Activated effector memory CD4-positive, alpha-beta T cell treated with Interleukin-2 at 50 U/mL for 16 hours (primary cell): Measurements from ENCODE around the gene WDFY3.
"Not testable (repeated sequence)": the region's sequence is repeated elsewhere in the genome, so short reads cannot be mapped to it uniquely, and the experiment has no call there.

Source experiments
- DNase-seq: peaks from one replicate; pipeline ENCODE4 v3.0.0-alpha.2; 2020

The WDFY3 gene

DNA sequence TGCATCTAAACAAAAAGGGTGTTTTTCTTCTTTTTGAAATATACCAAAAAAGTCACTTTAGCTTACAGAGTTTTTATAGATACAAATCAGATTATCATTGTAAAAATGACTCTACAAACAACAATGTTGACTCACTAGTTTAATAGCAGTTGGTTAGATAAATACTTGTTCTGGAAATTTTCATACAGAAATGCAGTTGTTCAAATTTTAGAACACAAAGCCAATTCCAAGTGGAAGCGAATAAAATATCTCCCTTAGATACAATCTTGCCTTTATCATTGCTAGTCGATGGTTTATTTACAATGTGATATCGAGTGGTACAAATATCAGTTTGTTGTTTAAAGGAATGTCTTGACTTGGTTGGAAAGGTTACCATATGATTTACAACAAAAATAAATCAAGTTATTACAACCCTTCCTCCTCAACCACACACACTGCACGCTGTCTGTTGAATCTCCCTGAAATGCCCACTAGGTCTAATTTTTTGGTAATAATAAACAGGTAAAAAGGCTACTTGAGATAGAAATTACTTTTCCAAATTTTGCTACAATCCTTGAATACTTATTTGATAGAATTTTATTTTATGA is 268.8 kb downstream of the WDFY3 start:
- no peak for DNase-seq

DNA sequence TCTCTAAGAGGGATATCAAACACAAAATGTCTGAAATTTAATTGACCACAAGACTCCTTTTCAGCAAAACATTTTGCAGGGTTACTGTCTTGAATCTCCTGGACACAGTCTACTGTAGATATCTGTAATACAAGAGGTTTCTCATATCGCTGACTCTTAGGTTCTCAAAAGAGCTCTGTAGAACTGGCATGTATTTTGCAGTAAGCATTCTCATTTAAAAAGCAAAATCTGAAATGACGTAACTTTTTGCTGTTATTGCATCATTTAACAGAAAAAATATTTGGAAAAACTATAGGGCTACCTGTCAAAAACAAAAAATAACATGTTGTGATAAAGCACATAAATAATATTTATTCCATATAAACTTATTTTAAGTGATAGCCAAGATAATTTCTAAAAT is 269.3 kb downstream of the WDFY3 start:
- no peak for DNase-seq

DNA sequence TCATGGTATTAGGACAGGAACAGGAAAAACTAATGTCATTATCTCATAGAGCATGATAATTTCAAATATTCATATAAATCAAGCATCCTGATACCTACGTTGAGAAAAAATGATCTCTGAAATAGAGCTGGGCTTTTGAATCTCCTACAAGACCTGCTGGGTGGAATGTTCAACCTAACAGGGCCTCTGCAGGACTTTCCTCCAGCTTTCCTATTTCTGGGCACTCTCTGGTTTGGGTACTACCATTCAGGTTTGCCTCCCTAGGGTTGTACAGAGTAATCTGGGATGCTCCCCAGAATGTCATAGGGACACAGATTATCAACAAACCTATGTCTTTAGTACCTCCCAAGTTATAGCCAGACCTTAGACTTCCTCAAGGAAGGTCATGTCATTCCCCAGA is 274.7 kb downstream of the WDFY3 start:
- no peak for DNase-seq

DNA sequence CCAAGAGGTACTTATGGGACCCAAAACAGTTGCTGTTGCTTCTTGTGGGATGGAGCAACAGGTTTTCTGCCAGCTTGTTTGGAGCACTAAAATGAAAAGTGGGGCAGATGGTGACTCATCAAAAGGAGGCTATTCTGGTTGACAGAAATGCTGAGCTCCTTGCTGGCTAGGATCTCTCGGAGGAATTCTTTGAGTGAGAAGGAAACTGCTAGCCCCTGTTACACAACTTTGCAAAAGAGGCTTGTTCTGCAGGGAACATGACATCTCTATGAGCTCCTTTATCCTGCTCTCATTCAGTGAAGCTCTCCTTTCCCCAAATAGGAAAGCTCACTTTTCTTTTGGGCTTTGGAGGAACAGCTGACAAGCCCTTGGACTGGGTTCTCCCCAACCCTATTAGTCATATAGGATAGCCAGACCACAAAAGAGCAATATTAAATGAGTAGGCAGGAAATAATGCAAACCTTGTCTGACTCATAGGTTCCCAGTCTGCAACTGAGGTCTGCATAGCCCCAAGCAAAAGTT is 275.3 kb downstream of the WDFY3 start:
- no peak for DNase-seq

DNA sequence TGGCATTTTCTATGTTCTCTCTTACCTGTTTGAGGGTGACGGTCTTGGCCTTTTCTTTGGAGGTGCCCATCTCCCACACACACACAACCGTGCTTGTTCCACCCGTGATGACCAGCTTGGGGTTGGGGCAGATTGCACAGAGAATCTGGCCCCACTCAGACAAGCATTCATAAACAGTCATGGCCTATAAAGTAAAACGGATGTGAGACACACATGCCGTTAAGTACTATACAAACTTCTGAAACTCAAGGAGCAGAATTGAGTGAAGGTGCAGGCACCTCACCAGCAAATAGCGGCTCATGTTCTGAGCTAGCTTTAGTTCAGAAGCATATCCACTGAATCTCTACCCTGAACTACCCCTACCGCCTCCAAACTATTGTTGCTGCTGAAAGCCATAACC is 276.0 kb downstream of the WDFY3 start:
- no peak for DNase-seq

DNA sequence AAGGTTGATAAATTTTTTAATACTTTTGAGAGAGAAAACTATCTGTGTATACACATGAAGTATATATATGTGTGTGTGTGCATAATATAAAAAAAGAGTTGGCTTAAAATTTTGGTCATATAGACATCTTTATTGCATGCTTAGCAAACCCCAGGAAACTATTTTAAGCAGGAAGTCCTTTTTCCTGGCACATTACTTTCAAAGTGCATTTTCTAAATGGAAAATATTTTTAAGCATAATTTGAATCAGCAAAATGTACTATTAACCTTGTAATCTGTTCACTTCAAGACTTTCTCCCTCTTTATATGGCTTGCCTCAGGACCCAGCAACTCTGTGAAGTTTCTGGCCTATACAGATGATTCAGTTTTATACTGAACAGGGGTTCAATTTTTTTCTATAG is 277.3 kb downstream of the WDFY3 start:
- DNase-seq, result no peak

DNA sequence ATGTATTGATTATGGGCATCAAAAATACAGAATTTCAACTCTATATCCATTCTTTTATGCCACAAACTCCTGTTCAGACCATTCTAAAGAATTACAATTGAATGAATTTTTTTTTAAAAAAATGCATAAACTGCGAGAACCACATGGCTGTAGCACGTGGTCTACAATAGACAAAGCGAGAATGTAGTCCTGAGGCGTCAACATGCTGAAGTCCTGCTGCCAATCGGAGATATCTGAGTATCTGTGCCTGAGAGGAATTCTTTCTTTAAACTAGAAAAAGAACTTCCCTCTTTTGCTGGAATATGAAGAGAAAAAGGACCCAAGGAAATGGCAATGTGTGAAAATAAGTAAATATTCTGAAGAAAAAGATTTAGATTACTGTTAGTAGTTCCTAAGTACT is 277.9 kb downstream of the WDFY3 start:
- DNase-seq, result no peak

DNA sequence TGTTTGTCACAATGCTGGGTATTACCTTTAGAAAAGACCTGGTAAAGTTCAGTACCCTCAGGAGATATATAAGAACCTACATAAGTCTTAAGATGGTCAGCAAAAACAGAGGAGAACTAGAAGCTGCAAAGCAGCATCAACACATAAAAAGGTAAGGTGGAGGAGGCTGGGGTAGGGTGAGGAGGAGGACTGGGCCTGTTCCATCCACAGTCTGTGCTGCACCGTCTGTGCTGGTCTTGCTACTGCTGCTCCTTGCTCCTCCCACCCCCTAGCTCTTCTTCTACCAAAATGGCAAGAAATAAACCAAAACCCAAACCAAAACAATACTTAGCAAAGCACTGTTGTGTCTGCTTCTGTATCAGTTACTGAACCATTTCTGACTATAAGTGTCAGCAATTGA is 281.4 kb downstream of the WDFY3 start:
- no peak for DNase-seq

DNA sequence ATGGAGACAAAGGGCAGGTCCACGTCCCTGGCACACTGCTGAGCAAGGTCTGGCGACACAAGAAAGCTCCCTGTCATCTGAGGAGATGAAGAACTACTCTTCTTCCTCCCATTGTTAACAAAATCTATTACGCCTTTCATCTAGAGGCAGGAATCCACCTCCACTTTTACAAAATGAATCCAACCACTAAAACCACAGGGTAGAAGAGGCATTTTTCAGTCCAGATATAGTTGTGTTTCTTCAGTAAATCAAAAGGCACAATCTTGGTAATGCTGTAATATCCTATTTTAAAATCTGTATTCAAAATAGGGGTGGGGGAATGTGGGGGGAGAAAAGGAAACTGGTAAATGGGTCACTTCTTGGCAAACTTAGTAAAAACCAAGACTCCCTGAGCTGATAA is 282.1 kb downstream of the WDFY3 start:
- DNase-seq, result no peak

DNA sequence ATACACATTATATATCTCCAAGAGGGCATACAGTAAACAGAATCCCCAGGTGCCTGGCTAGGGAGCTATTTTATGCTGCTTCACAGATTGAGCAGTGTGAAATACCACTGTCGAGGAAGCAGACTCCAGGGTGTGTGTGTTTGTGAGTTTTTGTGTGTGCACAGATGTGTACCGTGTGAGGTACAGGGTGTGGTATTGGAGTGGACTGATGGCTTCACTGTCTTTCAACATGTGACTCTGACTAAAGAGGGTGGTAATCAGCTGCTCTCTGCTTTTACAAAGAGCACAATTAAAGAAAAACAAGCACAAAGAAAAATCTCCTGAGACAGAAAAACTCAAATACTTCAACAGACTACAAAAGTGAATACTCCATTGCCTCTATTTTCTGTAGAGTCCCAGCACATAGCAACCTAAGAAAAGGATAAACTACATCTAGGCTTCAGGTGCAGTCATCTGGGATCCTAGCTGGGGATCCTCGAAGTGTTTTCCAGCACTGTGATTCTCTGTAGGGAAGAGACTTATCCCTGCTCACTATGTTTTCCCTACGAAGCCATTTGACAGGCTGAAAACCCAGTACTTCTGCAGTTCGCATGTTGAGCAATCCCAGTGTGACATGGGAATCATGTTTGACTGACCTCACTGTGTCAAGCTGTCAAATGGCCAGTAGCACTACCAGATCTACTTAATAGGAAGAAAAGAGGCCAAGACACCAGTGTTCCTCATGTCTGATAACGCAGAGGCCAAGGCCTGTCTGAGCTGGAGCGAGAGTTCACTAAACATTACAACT is 283.2 kb downstream of the WDFY3 start:
- DNase-seq, result no peak

DNA sequence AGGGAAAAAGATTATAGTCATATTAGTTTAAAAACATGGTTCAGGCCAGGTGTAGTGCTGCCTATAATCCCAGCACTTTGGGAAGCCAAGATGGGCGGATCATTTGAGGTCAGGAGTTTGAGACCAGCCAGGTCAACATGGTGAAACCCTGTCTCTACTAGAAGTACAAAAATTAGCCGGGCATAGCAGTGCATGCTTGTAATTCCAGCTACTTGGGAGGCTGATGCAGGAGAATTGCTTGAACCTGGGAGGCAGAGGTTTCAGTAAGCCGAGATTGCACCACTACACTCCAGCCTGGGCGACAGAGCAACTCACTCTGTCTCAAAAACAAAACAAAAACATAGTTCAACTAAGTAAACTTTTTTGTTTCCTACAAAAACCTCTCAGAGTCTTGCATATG is 283.8 kb downstream of the WDFY3 start:
- DNase-seq, result not testable (repeated sequence)

DNA sequence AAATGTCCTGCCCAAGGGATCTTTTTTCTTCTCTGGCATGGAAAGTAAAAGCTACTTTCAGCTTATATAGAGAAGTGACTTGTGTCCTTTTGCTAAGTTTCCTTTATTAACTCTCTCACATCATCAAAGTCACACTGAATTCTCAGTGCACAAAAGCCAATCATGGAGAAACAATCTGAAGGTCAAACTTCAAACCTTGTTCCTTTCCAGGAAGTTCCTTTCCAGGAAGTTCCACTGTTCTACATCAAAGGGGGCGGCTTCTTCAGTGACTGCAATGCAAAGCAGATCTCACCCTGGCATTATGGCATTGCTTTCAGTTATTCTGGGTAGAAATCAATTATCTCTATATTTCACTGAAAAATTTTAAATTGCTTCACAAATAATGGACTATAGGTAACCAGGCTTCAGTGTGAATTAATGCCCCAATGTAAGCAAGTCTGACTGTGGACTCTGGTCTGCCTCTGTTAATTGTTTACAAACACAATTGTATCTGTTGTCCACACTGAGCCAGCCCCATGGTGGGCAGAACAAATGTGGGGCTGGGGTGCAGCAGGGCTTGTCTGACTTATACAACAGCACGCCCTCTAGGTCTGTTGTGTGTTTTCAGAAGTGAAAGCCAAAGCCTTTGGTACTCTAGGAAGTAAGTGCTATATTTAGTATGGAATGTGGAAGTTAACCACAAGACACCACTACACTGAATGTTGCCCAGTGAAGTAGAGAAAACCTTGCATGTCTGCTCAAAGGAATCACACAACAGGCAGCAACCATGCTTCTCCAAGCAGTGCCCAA is 284.8 kb downstream of the WDFY3 start:
- DNase-seq, result no peak

DNA sequence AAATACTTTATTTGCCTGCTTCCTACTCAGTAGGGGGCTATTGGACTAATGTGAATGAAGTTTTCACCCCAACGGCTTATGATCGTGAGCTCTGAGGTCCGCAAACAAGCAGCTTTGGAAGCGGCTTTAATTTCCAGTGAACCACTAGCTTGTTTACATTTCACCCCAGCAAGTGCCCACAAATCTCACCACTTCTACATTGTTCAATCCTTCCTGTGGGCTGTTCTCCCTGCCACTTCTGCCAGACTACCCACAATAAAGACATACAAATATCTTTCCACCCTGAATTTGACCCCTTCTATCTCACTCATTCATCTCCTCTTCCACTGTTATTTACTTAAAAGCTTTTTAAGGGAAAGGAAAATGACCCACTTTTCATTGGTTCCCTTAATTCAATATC is 285.5 kb downstream of the WDFY3 start:
- DNase-seq, result no peak

DNA sequence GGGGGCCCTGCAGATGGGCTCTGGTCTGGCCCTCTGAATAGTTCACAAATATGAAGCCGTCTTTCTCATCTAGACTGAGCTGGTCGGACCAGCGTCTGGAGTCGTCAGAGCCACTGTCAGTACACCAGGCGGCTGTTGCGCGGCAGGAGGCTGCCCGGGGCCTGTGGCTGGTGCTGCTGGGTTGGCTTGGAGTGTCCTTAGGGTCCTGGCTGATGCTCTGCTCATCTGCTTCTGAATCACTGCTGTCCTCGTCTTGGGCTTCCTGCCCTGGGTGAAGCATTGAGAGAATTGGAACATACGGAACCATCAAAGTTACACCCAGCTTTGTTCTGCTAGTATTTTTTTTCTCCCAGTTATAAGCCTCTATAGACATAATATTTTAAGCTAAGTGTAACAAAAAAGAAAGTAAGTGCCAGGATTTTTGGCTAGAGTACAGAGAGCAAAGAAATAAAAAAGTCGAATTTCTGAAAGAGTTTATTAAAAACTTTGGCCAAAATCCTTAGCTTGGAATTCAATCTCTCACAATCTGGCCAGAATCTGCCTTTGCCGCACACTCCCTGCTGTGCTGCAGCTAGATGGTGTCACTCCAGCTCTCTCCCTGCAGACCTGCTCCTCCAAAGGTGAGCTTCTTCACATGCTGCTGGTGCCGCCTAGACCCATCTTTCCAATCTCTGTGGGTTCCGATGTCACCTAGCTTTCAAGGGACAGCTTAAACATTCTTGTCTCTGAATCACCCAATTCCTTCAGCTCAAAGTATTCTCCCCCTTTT is 287.3 kb downstream of the WDFY3 start:
- no peak for DNase-seq

DNA sequence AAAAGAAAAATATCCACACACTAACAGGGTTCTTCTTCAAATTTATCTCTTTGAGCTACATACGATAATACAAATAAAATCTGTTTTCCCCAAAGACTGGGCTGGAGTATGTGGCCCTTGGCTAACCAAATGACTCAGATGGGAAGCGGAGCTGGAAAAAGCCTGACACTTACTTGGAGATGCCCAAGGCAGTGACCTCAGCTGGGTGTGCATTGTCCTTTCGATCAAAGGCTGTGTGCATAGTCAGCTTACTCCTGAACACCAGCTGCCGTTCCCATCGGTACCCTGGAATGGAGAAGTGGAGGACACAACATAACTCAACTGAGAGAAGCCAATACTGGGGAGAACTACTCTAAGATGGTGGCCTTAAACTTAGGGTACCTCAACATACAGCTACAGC is 288.5 kb downstream of the WDFY3 start:
- no peak for DNase-seq

DNA sequence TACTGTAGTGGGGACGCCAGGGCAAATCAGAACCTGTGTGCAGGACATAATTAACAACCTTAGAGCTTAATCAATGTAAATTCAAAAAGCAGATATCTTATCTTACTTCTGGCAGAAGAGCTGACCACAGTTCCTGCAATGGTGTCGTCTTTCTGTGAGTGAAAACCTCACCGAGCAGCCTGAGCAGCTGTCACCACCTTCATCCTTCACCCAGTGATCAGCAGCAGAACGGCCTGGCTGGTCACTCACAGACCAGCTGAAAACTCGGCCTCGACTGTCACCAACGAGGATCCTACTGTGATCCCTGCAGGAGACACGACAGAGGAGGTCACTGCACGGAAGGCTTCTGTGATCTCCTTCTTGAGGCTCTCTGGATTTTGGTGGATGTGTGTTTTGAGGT is 289.4 kb downstream of the WDFY3 start:
- DNase-seq, result no peak

DNA sequence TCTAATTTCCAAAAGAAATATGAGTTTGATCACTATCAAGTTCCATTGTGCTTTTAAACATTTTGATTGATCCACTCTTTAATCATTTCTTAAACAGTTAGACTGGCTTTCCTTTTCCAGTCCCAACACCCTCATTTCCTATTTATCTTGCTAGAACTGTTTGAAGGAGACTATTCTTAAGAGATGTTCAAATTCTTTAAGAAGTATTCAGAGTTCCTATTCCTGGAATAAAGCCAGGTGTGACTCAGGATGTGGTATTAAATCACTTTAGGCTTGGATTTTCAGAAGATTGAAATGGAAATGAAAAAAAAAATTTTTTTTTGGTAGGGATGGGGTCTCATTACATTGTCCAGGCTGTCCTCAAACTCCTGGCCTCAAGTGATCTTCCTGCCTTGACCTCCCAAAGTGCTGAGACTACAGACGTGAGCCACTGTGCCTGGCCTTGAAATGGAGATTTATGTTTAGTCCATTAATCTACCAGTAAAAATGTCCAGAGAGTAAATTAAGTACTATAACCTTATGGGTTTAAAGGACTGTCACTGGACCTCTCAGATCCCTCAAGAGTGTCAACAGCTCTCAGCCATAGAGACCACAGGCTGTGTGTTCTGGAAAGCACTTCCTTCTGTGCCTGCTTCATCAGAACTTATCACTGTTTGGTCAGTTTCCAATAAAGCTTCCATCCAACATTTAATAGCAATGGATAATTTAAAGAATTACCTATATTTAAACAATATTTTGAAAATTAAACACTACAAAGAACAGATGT is 292.8 kb downstream of the WDFY3 start:
- DNase-seq, result no peak

DNA sequence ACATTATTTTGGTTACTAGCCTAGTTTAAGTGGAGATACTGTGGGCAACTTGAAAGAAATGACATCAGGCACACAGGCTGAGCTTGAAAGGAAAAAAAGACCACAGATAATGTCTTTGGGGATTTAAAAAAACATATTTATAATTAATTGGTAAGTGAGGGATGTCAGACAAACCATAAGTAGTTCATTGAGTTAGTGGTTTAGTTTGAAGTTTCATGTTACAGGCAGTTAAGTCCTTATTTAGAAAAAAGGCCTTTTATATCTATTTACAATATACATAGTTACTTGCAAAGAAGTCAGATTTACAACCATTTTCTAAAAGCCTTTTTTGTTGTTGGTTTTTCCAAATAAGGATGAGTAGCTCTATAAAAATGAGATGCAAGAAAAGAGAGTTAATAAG is 294.3 kb downstream of the WDFY3 start:
- DNase-seq, result no peak

DNA sequence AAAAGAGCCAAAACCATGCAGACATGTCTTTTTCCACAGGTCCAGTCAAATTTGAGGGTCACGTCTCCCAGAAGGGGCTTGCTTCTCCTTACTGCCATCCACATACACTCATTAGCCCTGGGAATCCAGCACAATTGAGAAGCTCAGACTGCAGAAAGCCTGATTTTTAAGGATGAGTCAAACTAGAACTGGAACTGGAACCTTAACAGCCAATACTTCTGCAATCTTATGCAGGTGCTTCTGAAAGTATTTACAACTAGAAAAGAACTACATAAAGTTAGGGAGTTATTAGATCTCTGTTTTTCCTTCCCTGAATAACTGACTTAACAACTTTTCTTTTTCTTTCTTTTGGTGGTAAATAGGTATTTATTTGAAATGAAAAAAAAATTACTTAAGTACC is 297.3 kb downstream of the WDFY3 start:
- DNase-seq, result no peak

DNA sequence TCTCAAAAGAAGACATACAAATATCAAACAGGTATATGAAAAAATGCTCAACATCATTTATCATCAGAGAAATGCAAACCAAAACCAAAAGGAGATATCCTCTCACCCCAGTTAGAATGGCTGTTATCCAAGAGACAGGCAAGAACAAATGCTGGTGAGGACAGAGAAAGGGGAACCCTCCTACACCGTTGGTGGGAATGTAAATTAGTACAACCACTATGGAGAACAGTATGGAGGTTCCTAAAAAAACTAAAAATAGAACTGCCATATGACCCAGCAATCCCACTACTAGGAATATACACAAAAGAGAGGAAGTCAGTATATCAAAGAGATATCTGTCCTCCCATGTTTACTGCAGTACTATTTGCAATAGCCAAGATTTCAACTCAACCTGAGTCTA is 300.1 kb downstream of the WDFY3 start:
- DNase-seq, result no peak

DNA sequence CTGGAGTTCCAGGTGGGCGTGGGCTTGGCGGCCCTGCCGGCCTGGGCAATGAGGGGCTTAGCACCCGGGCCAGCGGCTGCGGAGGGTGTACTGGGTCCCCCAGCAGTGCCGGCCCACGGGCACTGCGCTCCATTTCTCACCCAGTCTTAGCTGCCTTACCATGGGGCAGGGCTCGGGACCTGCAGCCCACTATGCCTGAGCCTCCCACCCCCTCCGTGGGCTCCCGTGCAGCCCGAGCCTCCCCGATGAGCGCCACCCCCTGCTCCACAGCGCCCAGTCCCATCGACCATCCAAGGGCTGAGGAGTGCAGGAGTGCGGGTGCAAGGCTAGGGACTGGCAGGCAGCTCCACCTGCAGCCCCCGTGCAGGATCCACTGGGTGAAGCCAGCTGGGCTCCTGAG is 301.7 kb downstream of the WDFY3 start:
- not testable (repeated sequence) for DNase-seq

DNA sequence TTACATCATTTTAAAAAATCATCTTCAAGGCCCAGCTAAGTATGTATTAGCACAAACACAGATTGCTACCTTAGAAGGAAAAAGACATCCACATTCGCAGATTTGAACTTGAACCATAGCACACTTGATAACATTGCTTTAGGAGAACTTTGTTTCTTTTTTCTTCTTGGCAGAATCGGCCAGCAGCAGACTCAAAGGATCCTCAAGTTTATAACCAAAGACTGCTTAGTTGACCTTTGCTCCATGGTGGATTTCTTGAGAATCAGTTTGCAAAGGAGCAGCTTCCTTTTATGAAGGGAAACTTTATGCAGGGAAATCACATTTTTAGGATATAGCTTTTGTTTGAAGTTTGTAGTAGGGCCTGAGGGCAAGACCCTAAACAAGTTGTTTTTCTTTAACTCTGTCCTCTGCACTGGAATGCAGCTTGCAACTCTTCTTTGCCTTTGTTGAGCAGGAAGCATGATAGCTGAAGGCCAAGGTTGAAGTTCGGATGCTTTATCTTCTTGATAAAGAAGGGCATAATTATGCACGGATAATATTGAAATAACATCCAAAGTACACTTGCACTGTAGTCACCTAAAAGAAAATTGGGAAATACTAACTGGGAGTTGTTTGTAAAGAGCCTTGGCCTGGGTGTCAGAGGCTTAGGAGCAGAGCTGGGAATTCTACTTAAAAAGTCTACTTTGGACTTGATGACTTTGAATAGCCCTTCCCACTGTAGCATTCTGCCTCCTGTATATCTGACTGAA is 305.1 kb downstream of the WDFY3 start:
- no peak for DNase-seq
